Left colon (tissue), 2 donors: Measurements from ENCODE around the gene ASB13. TPM values are rescaled to one million over a fixed set of nuclear protein-coding genes. Genes with fewer than 3 reads are reported as not detected.

Experiments
- ATAC-seq: fragments of 200-7000 bp; cut with Tn5 transposase; one replicate; pipeline ENCODE4 v1.9.1; 2020; ENCODE audit warnings: mild to moderate bottlenecking, moderate library complexity
- DNase-seq, 2 donors: peaks; one replicate each; pipeline ENCODE4 v3.0.0-alpha.2; 2020
- intact Hi-C, 2 donors: fragments of 100-400 bp; cut with DNase I in 1 of 2; cut with micrococcal nuclease in 1 of 2; formaldehyde crosslinking; loops; one replicate each; pipeline versions ENCODE4 v1.11.2 to v1.14.0; 2022; cut with DNase I, micrococcal nuclease
- total RNA-seq, 2 donors: library from RNA; stranded (reverse); fragmentation: NEBNext Ultra II Directional; extraction: Animal tissue kit (Norgen Biotek cat#: 25700); gene quantifications; one replicate each; pipeline ENCODE4 v1.2.1, GENCODE V29; 2021
- donor health status: DM: no; HTN: no; CAD: no.
- donor health status: DM: yes; HTN: yes; CAD: no.

Gene ASB13
- total RNA-seq, 2 donors from 2014 or later, result 50.7 to 56.3 TPM

GRCh38 chr10:5651388-5651764 lies 15.0 kb downstream of the ASB13 start:
- DNase-seq, result no peak
- intact Hi-C loops, result no loop called here
- no peak for ATAC-seq

- intact Hi-C loops, result no loop called here
- no peak for ATAC-seq
Measured at GRCh38 chr10:5650664-5651387, 15.6 kb downstream of the ASB13 start.

GRCh38 chr10:5649746-5650145 lies 16.6 kb downstream of the ASB13 start:
- DNase-seq, result no peak
- no peak for ATAC-seq
- intact Hi-C loops, result no loop called here

More at GRCh38 chr10:5650664-5651387, 15.6 kb downstream of the ASB13 start:
- no peak for DNase-seq

- intact Hi-C loops, result no loop called here
- DNase-seq, result peak in 1 of 2 donors; percentile 9
- ATAC-seq, result no peak
Measured at GRCh38 chr10:5648494-5649457, 17.6 kb downstream of the ASB13 start.

- ATAC-seq (no peak), DNase-seq (peak in 1 of 2 donors; percentile 6)
- intact Hi-C loops, result no loop called here
Measured at GRCh38 chr10:5647507-5648240, 18.7 kb downstream of the ASB13 start.

- ATAC-seq (peak; percentile 9), DNase-seq (no peak)
- intact Hi-C loops, result no loop called here
Measured at GRCh38 chr10:5645944-5646617, 20.3 kb downstream of the ASB13 start.

GRCh38 chr10:5645375-5645774 lies 21.0 kb downstream of the ASB13 start:
- peak; percentile 90 for ATAC-seq
- DNase-seq, result peak; percentile 68 to 78
- intact Hi-C loops, result no loop called here

GRCh38 chr10:5644930-5645329 lies 21.5 kb downstream of the ASB13 start:
- peak; percentile 12 for ATAC-seq
- DNase-seq, result no peak
- intact Hi-C loops, result no loop called here

GRCh38 chr10:5643346-5644067 lies 22.9 kb downstream of the ASB13 start:
- intact Hi-C loops, result no loop called here

GRCh38 chr10:5641501-5641900 lies 24.9 kb downstream of the ASB13 start:
- intact Hi-C loops, result no loop called here
- ATAC-seq (no peak), DNase-seq (no peak)

More at GRCh38 chr10:5643346-5644067, 22.9 kb downstream of the ASB13 start:
- ATAC-seq (no peak), DNase-seq (no peak)

GRCh38 chr10:5640501-5640900 lies 25.9 kb downstream of the ASB13 start:
- peak; percentile 44 for ATAC-seq
- intact Hi-C loops, result no loop called here
- no peak for DNase-seq

- intact Hi-C loops, result no loop called here
Measured at GRCh38 chr10:5640036-5640435, 26.4 kb downstream of the ASB13 start.

GRCh38 chr10:5639066-5639465 lies 27.3 kb downstream of the ASB13 start:
- intact Hi-C loops, result no loop called here
- ATAC-seq (no peak), DNase-seq (no peak)

More at GRCh38 chr10:5640036-5640435, 26.4 kb downstream of the ASB13 start:
- ATAC-seq (peak; percentile 11), DNase-seq (no peak)

- intact Hi-C loops, result no loop called here
- ATAC-seq, result no peak
- no peak for DNase-seq
Measured at GRCh38 chr10:5638494-5638893, 27.9 kb downstream of the ASB13 start.

GRCh38 chr10:5634918-5635317 lies 31.5 kb downstream of the ASB13 start:
- DNase-seq, result no peak

GRCh38 chr10:5633166-5633749 lies 33.1 kb downstream of the ASB13 start:
- DNase-seq (no peak), ATAC-seq (no peak)
- intact Hi-C loops, result no loop called here

More at GRCh38 chr10:5634918-5635317, 31.5 kb downstream of the ASB13 start:
- intact Hi-C loops, result no loop called here
- ATAC-seq, result no peak

GRCh38 chr10:5632446-5632845 lies 33.9 kb downstream of the ASB13 start:
- ATAC-seq, result peak; percentile 82
- intact Hi-C loops, result no loop called here
- DNase-seq, result peak; percentile 57 to 78

- intact Hi-C loops, result no loop called here
- DNase-seq (no peak), ATAC-seq (peak; percentile 32)
Measured at GRCh38 chr10:5631936-5632335, 34.5 kb downstream of the ASB13 start.
